Measurements from ENCODE around the gene WNT2B.
"Not testable (repeated sequence)": the region's sequence is repeated elsewhere in the genome, so short reads cannot be mapped to it uniquely, and the experiment has no call there.

WNT2B gene

DNA sequence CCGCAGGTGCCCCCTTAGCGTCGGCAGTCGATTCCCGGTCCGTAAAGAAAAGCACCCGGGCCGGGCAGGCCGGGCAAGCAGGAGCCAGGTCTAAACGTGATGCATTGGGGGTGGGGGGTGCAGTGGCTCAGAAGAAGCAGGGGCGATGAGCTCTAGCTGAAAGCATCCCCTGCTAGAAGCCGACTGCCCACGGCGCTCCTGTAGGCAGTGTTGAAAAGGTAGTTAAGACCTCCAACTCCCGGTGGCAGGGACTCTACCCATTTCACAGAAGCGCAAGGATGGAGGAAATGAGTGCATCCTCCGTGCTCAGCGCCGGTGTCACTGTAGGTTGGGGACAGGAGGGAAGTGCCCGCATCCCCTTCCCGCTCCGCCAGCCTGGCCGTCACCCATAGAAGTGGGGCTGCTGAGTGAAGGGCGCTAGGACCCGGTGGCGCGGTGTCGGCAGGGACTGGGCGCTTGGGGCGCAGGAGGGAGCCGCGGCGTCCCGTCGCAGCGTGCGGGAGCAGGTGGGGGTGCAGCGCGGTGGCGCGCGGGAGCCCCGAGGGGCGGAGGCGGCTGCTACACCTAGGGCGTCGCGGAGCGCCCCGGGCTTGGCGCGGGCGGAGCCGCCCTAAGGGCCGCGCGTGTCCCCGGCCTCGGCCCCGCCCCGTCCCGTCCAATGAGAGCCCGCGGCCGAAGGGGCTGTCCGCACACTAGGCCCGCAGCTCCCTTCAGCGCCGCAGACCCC, at the start of gene WNT2B:
Gene WNT2B, plus strand, starts transcription at position 688 of the 727 bp plus-strand sequence. CDS start 298 bp downstream, outside the sequence.
- no peak for DNase-seq

GRCh38 chr1:112460615-112461014, 48.1 kb upstream of the WNT2B start:
- no peak for DNase-seq

DNA sequence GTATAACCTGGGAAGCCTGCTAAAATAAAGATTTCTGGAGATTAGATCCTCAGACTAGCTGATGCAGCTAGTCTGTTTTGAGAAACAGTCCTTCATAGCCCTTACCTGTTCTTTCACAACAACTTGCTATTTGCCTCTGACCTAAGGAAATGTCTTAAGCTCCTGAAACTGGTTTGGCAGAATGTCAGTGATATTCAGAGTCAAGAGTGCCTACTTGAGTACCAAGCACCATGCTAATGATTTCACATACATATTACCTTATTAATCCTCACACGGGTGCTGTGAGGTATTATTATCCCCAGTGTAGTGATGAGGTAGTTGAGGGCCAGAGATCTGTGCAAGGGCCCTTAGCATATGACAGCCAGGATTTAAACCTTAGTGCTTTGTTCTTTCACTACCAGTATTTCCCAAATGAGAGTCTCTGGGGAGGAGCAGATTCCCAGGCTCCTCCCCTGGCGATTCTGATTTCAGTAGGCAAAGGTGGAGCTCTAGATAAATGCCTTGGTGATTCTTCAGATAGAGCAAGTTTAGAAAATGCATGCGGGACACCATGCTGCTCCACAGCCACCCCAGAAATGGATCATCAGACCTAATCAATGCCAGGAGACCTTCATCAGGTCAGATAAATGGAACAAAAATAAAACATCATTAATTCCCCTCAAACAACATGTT, 47.4 kb upstream of the WNT2B start:
- no peak for DNase-seq

DNA sequence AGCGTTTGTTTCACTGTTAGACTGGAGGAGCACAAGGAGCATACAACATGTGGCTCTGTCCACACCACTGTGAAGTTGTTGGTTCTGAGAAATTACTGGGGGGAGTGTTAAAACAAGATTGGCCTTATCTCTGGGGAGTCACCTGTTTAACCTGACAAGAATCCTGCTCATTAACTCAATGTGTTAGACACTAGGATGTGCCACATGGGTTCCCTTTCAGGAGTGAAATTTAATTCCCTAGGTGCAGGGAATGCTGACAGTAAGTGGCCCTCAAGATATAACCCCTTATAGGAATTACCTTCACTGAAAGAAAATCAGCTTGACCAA, 45.8 kb upstream of the WNT2B start:
- no peak for DNase-seq

GRCh38 chr1:112464501-112464900, 44.3 kb upstream of the WNT2B start:
- no peak for DNase-seq

DNA sequence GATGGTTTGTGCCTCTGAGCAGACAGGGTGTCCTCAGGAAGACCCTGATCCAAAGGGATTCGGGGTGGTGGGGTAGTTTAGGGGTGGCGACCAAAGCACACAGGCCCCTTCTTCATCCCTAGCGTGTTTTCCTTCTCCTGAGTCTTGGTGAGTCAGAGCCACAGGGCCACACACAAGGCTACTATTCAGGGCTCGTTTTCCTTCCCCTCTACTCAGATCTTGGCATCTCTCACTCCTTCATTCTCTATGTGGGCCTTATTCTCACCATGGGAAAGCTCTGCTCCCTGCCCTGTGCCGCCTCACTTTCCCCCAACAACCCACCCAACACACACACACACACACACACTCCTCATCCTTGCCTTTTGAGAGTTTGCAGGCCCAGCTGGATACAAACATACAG, 43.6 kb upstream of the WNT2B start:
- no peak for DNase-seq

DNA sequence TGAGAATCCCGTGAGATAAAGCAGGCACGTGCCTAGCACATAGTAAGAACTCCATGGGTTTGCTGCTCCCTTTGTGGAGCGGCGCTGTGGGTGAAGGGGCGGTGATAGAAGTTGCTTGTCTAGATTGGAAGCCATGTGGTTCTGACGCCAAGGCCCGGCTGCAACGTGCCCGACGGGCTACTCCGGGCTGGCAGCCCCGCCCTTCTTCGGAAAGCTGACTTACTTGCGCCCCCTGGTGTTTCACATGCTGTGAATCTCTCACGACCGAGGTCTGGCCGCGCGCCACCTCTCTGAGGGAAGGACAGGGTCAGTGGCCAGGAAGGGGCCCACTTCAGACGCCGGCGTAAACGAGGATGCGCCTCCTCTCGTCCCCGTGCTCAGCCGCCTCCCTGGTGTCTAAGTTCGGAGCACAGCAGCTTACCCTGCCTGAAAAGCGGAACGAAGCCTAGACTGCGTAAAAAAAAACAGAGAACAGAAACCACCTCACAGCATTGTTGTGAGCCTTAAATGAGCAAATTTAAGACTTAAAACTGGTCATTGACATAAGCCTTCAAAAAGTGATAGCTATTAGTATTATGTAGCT, 42.6 kb upstream of the WNT2B start:
- DNase-seq: peak; percentile 15

DNA sequence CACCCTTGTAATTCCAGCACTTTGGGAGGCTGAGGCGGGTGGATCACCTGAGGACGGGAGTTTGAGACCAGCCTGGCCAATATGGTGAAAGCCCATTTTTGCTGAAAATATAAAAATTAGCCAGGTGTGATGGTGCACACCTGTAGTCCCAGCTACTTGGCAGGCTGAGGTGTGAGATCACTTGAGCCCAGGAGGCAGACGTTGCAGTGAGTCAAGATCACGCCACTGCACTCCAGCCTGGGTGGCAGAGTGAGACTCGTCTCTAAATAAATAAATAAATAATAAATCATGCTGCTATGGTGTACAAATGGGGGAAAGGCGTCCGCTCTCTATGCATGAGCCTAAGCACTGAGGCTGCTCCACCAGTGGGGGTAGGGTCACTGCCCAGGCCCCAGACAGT, 38.4 kb upstream of the WNT2B start:
- not testable (repeated sequence) for DNase-seq

- DNase-seq: no peak
Observed at GRCh38 chr1:112470966-112471365, 37.8 kb upstream of the WNT2B start.

GRCh38 chr1:112472142-112472541, 36.6 kb upstream of the WNT2B start:
- DNase-seq: no peak

GRCh38 chr1:112477550-112477949, 31.2 kb upstream of the WNT2B start:
- no peak for DNase-seq

DNA sequence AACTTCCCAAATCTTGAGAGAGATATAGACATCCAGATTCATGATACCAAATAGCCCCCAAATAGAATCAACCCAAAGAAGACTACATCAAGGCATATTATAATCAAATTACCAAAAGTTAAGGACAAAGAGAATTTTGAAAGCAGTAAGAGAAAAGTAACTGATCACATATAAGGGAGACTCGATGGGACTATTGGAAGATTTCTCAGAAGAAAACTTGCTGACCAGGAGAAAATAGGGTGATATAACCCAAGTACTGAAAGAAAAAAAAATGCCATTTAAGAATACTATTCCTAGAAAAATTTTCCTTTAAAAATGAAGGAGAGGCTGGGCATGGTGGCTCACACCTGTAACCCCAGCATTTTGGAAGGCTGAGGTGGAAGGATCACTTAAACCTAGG, 30.5 kb upstream of the WNT2B start:
- DNase-seq: no peak

GRCh38 chr1:112486063-112486462, 22.7 kb upstream of the WNT2B start:
- DNase-seq: not testable (repeated sequence)

DNA sequence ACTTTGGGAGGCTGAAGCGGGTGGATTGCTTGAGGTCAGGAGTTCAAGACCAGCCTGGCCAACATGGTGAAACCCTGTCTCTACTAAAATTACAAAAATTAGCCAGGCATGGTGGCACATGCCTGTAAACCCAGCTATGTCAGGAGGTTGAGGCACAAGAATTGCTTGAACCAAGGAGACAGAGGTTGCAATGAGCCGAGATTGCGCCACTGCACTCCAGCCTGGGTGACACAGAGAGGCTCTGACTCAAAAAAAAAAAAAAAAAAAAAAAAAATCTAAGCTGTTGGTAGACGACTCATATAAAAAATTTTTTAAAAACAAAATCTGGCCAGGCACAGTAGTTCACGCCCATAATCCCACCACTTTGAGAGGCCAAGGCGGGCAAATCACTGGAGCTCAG, 21.1 kb upstream of the WNT2B start:
- not testable (repeated sequence) for DNase-seq

DNA sequence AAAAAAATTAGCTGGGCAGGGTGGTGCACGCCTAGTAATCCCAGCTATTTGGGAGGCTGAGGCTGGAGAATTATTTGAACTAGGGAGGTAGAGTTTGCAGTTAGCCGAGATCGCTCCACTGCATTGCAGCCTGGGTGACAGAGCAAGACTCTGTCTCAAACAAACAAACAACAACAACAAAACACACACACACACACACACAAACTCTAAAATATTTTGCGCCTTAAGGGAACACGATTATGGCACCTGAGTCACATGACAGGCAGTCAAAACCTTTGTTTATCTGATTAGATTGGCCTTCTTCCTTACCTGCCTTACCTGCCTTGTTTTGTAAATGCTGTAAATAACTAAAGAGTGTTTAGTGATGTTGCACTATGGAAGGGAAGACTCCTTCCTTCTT, 20.6 kb upstream of the WNT2B start:
- DNase-seq: no peak

DNA sequence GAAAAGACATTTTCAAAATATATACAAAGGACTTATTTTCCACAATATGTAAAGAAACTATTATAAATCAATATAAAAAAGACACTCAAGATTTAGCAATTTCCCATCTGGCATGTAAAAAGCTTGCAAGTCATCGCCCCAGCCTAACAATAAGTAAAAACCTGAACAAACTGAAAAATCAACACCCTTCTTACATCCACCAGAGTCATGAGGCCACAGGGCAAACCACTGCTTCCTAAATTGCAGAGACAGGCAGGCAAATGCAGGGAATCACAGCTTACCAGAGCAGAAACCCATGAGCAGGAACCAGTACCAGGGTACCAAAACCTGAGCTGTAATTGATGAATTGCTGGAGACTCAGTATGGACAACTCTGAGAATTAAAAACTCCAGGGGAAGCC, 16.7 kb upstream of the WNT2B start:
- DNase-seq: no peak

DNA sequence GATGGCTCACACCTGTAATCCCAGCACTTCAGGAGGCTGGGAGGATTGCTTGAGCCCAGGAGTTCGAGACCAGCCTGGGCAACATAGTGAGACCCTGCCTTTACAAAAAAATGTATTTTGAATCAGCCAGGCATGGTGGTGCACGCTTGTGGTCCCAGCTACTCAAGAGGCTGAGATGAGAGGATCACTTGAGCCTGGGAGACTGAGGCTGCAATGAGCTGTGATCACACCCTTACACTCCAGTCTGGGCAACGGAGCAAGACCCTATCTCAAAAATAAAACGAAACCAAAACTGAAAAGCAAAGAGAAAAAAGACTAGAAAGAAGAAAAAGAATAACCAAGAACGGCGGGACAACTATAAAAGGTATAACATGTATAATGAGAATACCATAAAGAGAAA, 15.4 kb upstream of the WNT2B start:
- no peak for DNase-seq

- no peak for DNase-seq
Observed at GRCh38 chr1:112496290-112496689, 12.5 kb upstream of the WNT2B start.

DNA sequence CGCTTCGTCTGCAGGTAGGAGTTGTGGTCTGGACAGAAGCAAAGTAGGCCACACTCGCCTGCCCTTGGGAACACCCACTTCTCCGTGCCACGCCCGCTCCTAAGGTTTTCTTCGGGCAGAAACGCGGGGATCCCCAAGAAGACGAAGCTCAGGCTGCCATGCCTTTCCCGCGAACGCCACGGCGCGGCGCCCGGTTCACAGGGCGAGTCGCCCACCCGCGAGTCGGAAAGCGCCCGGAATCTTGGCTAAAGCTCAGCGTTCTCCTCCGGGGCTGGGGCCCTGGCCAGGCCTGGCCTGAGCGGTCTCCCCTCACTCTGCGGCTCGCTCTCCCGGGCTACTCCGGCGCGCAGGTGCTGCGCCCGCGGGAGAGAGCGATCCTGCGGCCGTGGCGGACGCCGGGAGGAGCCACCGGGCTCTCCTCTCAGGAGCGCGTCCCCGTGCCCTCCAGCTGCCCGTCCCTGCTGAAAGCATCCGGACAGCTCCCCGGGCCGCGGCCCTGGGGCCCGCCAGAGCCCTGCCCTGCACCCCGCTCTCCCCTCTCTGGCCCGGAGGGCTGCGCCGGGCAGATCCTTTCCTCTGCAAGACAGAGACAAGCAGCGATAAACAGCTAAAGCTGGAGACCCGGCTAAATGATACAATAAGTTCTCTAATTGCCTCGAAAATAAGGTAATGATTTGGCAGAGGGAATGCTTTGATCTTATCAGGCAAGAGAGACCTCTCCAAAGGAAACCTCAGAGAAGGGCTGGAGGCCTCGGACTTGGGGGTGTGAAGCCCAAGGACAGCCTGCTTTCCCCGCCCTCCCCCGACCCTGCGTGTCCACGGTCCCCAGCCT, 6.7 kb upstream of the WNT2B start:
- no peak for DNase-seq

- DNase-seq: no peak
Observed at GRCh38 chr1:112502826-112503225, 5.9 kb upstream of the WNT2B start.

GRCh38 chr1:112504001-112504660, 4.6 kb upstream of the WNT2B start:
- DNase-seq: no peak

DNA sequence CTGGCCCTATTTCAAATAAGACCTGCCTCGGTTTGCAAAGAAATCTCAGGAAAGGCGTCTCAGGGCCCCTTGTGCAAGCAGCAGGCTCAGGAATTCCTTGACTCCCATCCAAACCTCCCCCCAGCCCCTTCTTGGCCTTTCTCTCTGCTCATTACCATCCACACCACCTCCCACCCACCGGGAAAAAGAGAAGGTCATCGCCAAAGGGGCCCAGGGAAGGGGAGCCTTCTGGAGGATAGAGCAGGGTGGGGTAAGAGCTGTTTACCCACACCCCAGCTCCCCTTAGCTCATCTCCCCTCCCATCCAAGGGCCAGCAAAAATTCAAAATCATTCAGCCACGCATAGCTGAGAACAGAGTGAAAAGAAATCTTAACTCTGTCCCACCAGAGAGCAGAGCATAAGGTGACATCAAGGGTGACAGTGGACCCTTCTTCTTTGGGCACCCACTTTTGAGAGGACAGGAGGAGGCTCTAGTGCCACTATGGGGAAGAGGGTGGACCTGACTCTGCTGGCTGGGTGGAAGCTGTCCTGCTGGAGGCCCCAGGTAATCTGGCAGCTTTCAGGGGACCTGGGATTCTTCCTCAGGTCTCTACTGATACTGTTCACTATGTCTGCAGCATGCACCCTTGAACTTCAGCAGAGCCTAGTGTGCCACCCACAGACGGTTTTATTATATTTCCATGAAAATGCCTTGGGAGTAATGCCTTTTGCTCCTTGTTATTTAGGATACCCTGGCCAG, 3.9 kb upstream of the WNT2B start:
- DNase-seq: no peak

Data from NK-92 treated with Interleukin-12 subunit alpha and Interleukin-12 subunit beta, amount 100 ng/mL, for 24 hours (cell line).